Body of pancreas (tissue), 4 donors: ENCODE data around the gene GRIN2D.

ENCODE experiments used
- CTCF ChIP-seq, 7 experiments: fragments of 450-650 bp in 4 of 7; fragments of 200-600 bp in 3 of 7; sonication (generic) in 3 of 7; IDR thresholded peaks; one replicate each; pipeline ENCODE4 v1.5.1; 2016 to 2019; ENCODE audit warnings: antibody characterized with exemption in 7 of 7
- POLR2A ChIP-seq, 3 donors: fragments of 450-650 bp; IDR thresholded peaks; one replicate each; pipeline ENCODE4 v1.6.1; 2016; ENCODE audit warnings: antibody characterized with exemption in 3 of 3, mild to moderate bottlenecking in 2 of 3

- TF ChIP-seq POLR2A (IDR thresholded peaks at IDR 0.05): no peak
- no peak for TF ChIP-seq CTCF (IDR thresholded peaks at IDR 0.05)
Observed at GRCh38 chr19:48348737-48349136, 44.7 kb upstream of the GRIN2D start.
